ENCODE measurements around the gene LAMA5.

DNA sequence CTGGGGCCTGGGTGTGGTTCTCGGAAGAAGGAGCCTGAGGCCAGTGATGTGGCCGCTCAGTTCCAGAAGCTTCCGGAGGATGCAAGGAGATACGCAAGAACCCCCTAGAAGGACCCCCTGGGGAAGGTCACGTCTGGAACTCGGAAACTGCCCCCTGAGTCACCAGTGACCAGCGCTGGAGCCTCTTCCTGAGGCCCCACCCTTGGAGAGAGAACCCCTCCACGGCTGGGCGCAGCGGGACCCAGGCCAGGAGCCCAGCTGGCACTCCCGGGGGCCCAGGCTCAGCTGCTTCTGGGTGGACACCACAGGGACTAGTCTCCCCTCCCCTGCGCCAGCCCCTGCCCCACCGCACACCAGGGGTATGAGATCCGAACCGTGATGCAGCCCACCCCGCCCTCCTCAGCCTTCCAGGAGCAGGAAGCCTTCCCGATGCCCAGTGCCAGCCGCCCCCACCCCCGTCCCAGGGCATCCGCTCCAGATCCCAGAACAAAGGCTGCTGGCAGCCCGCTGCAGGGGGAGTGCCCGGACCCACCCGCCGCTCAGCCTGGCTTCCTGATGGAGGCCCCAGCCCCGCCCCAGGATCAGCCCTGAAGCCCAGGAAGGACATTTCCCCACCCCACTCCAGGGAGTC lies 7.5 kb downstream of the LAMA5 start:
- TF ChIP-seq, protein P1, sequence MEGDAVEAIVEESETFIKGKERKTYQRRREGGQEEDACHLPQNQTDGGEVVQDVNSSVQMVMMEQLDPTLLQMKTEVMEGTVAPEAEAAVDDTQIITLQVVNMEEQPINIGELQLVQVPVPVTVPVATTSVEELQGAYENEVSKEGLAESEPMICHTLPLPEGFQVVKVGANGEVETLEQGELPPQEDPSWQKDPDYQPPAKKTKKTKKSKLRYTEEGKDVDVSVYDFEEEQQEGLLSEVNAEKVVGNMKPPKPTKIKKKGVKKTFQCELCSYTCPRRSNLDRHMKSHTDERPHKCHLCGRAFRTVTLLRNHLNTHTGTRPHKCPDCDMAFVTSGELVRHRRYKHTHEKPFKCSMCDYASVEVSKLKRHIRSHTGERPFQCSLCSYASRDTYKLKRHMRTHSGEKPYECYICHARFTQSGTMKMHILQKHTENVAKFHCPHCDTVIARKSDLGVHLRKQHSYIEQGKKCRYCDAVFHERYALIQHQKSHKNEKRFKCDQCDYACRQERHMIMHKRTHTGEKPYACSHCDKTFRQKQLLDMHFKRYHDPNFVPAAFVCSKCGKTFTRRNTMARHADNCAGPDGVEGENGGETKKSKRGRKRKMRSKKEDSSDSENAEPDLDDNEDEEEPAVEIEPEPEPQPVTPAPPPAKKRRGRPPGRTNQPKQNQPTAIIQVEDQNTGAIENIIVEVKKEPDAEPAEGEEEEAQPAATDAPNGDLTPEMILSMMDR (optimal IDR thresholded peaks at IDR 0.05 in 1 of 3, IDR thresholded peaks at IDR 0.05 in 1 of 3, conservative IDR thresholded peaks at IDR 0.05 in 1 of 3; ENCODE audit: extremely low read depth in 1 of 3, insufficient read depth in 2 of 3, low read length in 3 of 3): no peak
- no peak for TF ChIP-seq EZH2 (IDR thresholded peaks at IDR 0.05; ENCODE audit: low read length)

All from keratinocyte (primary cell).